BJ (cell line): ENCODE data around the gene ZKSCAN4. TPM values are rescaled to one million over a fixed set of nuclear protein-coding genes. Genes with fewer than 3 reads are reported as not detected.

Source experiments
- CTCF ChIA-PET: fragments of 350-600 bp; formaldehyde crosslinking; extraction: SDS; loops from one replicate; lab custom pipeline; 2021; ENCODE audit warnings: antibody characterized with exemption, inconsistent platforms; lab: Yijun Ruan, JAX
- POLR2A ChIA-PET: fragments of 300-600 bp; sonication (Branson Sonifier 250); formaldehyde crosslinking; extraction: SDS; loops from one replicate; lab custom pipeline; 2021; ENCODE audit warnings: antibody characterized with exemption; lab: Charles Lee
- DNase-seq: peaks from one replicate; pipeline ENCODE4 v3.0.0-alpha.2; 2011; ENCODE audit warnings: low read depth
- H3K27me3 ChIP-seq: 2 replicates; pipeline ENCODE4 v1.6.0; 2011; ENCODE audit warnings: low read length; ENCODE audit not compliant: control insufficient read depth, insufficient read depth
- H3K36me3 ChIP-seq: 2 replicates; pipeline ENCODE4 v1.5.1; 2011; ENCODE audit warnings: low read length; ENCODE audit not compliant: control insufficient read depth, insufficient read depth
- H3K4me3 ChIP-seq: 2 replicates; pipeline ENCODE4 v1.5.1; 2011; ENCODE audit warnings: low read depth, mild to moderate bottlenecking, control low read depth, low read length
- CTCF ChIP-seq: IDR thresholded peaks from 2 replicates; pipeline ENCODE4 v1.5.1; 2011; ENCODE audit warnings: low read depth, mild to moderate bottlenecking, control low read depth, inconsistent platforms, low read length, moderate library complexity; ENCODE audit not compliant: insufficient read depth
- polyA plus RNA-seq: library from polyadenylated mRNA; depleted of rRNA; stranded (reverse); fragments of >200 nt; gene quantifications from 2 replicates; pipeline ENCODE4 v1.2.3, GENCODE V29; 2011

Gene ZKSCAN4
- polyA plus RNA-seq, 1 experiment, result 3.0 TPM

DNA sequence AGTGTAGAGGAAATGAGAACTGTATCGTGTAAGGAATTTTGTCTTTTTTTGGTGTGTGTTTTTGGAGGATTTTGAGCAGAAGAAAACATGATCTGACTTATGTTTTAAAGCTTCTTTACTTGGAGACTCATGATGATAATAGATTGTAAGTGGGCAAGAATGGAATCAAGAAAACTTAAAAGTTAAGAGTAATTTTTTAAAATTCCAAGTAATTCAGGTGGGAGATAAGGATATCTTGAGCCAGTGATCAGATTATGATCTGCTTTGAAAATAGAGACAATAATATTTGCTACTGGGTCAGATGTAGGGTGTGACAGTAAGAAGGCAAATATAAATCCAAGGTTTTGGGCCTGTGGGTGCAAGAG is 15.6 kb upstream of the ZKSCAN4 start:
- Histone ChIP-seq H3K4me3 (peak overlapping the region; percentile 78), H3K27me3 (no peaks in the 10 kb centered on the region), H3K36me3 (peaks cover 3% of the 10 kb centered on the region; the same call in 1 of the 2 replicates)
- CTCF ChIA-PET, result interaction anchor here (1.6 kb wide), 1 partner anchor 88 kb away, joined by 5 read pairs; no protein-coding TSS in a partner anchor
- POLR2A ChIA-PET, result interaction anchor here (0.7 to 3.1 kb wide), 3 partner anchors 14 to 89 kb away, joined by 4 to 15 read pairs (median 7); partner anchors contain the start of genes PGBD1 and ZKSCAN4
- TF ChIP-seq CTCF, result no peak
- DNase-seq, result no peak

DNA sequence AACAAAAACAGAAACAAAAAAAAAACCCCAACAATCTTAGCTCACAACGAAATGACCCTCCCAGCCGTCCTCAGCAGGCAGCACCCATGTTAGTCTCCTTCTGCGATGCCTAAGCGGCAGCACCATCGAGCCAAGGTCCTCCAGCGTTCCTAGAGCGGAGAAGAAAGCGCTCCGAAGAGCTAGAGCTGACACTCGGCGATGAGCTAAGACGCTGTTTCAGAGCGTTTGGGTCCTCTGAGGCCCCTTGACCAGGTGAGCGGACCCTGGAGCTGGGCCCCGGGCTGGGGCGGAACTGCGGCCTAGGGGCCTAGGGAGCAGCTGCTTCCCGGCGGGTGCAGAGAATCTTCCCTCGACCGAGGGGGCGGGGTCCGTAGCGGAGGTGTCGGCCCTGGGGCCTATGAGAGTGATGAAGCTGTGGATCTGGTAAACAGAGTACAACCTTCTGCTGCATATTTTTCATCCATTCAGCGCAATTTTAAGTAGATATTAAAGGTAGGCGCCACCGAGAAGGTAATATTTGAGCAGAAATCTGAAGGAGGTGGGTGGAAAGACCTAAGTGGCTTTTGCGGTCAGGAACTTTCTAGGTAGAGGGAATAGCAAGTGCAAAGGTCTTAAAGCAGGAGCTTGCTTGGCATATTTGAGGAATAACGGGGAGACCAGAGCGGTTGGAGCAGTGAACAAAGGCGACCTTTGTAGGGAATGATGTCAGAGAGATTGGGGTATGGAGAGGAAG is 15.1 kb upstream of the ZKSCAN4 start, which contains the start of gene ZSCAN26:
Gene ZSCAN26, plus strand, starts transcription at position 182 of the 733 bp plus-strand sequence. CDS start 4,777 bp downstream, outside the sequence.
- no peak for TF ChIP-seq CTCF
- Histone ChIP-seq H3K4me3 (peak within 1 kb of the TSS; percentile 78), H3K27me3 (no peaks in the 10 kb centered on the region), H3K36me3 (peaks cover 3% of the 10 kb centered on the region; the same call in 1 of the 2 replicates)
- POLR2A ChIA-PET, result interaction anchor here (0.7 to 3.1 kb wide), 3 partner anchors 14 to 89 kb away, joined by 4 to 15 read pairs (median 7); partner anchors contain the start of genes PGBD1 and ZKSCAN4
- CTCF ChIA-PET, result interaction anchor here (0.7 to 1.6 kb wide), 2 partner anchors 15 to 89 kb away, joined by 3 to 5 read pairs; partner anchors contain the start of gene ZKSCAN4
- no peak for DNase-seq

DNA sequence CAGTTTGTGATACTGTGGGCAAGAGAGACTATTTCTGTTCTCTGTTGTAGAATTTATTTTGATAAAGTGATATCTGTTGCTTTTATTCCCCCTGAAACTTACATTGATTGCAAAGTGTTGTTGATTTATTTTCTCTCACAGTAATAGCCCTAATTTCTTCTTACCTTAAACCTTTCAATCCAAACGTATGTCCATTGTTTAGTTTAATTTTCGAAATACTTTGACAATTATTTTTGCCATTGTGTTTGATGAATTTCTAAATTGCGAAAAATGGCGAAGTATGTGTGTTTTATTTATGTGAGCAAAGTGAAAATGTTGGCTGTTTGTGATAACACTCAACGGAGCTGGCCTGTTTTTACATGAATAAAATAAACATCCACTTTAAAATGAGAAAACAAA is 14.5 kb upstream of the ZKSCAN4 start:
- ChIA-PET POLR2A (interaction anchor here (3.1 kb wide), 1 partner anchor 15 kb away, joined by 15 read pairs; the partner anchor contains the start of gene PGBD1), CTCF (interaction anchor here (0.7 to 1.6 kb wide), 2 partner anchors 14 to 89 kb away, joined by 3 to 5 read pairs; partner anchors contain the start of gene ZKSCAN4)
- H3K27me3 ChIP-seq, result no peaks in the 10 kb centered on the region

DNA sequence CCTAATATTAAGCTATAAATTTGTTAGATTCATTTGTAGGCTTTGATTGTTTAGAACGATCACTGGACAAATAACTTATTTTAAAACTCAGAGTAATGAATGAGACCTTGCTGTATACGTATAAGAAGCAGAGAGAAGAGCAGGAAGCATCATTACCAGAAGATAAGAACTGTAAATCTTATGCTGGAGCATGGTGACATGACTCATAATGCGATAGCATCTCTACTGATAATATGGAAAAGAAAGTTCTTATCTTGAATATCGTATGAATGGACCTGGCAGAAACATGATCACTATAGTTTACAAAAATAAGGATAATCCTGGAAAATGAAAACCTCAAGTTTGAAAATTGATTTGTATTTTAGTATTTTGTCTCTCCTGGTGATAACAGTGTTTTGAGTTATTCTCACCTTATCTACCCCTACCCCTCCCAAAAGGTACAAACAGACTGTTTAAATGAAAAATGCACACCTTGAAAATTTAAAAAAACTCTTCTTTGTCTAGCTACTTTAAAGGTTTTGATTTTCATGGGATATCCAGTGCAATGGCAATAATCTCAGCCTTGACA is 12.8 kb upstream of the ZKSCAN4 start:
- ChIA-PET POLR2A (no interaction called here), CTCF (interaction anchor here (0.6 to 2.8 kb wide), 4 partner anchors 12 to 1815 kb away, joined by 3 to 9 read pairs (median 4); no protein-coding TSS in a partner anchor)
- Histone ChIP-seq H3K27me3 (no peaks in the 10 kb centered on the region), H3K4me3 (no peak overlapping the region), H3K36me3 (no peaks in the 10 kb centered on the region)
- DNase-seq, result no peak
- TF ChIP-seq CTCF, result no peak

More for the DNA sequence above, 14.5 kb upstream of the ZKSCAN4 start:
- no peak for DNase-seq
- no peaks in the 10 kb centered on the region for H3K36me3 ChIP-seq
- peak overlapping the region; percentile 78 for H3K4me3 ChIP-seq
- no peak for TF ChIP-seq CTCF

DNA sequence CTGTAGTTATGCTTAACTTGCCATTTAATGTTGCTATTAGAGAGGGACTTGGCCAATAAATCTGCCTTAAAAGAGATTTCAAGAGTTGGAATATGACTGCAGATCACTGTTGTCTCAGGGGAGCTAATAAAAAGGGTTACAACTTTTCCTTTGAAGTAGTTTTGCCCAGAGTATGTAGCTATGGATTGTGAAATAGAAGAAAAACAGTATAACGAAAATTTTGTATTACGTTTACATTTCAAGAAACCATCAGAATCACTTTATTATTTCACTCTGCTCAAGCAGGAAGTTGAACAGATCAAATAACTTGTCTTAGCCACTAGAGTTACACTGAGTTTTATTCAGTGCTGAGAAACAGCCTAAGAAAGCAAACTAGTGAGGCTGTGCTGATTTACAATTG is 11.9 kb upstream of the ZKSCAN4 start:
- CTCF ChIA-PET, result interaction anchor here (2.8 kb wide), 1 partner anchor 92 kb away, joined by 9 read pairs; no protein-coding TSS in a partner anchor
- POLR2A ChIA-PET, result no interaction called here

More for the DNA sequence above, 11.9 kb upstream of the ZKSCAN4 start:
- Histone ChIP-seq H3K27me3 (no peaks in the 10 kb centered on the region), H3K4me3 (no peak overlapping the region), H3K36me3 (no peaks in the 10 kb centered on the region)
- no peak for DNase-seq
- TF ChIP-seq CTCF, result no peak
